Right hindlimb (tissue), 1 donor: ENCODE results near the gene MAPKAP1.

Experiments used
- DNase-seq: peaks from one replicate; pipeline ENCODE4 v3.0.0-alpha.2; 2018

Gene MAPKAP1

DNA sequence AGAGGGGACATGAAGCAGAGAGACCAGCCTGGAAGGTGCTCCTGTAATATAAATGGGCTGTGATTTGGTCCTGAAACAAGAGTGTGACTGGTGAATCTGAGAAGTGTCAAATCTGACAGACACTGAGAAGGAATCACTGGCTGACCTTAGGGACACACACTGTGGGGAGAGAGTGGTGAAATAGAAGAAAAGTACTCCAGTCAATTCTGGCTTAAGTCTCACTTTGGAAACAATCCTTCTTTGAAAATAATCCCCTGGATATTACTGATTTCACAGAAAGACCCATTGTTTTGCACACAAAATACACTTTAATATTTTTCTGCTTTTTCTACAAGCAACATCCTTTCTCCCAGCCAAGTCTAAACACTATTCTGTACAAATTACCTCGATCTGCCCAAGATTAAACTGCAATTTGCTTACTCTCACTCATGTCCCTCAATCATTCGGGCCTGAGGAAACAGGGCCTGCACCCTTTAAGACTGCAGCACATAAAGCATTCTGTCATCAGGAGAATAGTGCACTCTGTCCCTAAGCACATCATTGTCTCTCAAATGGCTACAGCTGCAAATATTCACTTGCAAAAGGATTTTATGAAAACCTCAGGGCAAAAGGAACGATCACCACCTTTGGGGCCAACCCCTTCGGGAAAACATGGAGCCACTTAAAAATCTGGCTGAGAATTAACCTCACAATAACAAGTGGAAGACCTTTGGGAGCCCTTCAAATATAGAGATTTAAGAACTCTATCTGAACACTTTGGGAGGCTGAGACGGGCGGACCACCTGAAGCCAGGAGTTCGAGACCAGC, 68.6 kb downstream of the MAPKAP1 start:
- DNase-seq: no peak

DNA sequence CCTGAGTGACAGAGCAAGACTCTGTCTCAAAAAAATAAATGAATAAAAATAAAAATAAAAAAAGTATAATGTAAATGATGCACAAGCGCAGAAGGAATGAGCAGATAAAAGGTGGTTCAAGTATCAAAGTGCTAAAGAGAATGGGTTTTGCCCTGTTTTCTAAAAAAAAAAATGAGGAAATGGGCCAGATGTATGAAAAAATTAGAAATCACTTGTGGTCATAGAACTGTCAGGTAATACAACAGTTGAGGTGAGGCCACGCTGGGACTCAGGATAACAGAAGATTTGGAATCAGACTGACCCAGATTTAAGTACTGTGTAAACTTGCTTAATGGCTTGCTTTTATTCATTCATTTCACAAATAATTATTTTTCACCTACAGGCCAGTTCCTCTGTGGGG, 69.8 kb downstream of the MAPKAP1 start:
- no peak for DNase-seq

DNA sequence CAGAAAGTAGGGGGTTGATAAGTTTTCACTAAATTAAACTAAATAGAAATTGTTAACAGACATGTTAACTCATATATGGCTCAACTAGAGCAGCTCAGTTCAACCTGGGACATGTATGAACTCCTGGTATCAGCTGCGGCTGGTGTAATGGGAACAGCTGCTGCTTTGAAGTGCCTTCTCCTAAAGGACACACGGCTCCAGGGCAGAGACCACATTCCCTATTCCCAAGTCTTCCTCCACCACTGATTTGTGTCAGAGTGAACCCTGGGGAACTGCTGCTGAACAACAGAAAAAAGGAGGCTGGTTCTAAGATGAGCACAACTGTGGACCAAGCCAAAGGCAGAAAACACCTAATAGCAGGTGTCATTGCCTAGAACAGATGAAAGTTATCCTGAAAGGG, 71.1 kb downstream of the MAPKAP1 start:
- no peak for DNase-seq

GRCh38 chr9:125634040-125634717, 72.8 kb downstream of the MAPKAP1 start:
- no peak for DNase-seq

DNA sequence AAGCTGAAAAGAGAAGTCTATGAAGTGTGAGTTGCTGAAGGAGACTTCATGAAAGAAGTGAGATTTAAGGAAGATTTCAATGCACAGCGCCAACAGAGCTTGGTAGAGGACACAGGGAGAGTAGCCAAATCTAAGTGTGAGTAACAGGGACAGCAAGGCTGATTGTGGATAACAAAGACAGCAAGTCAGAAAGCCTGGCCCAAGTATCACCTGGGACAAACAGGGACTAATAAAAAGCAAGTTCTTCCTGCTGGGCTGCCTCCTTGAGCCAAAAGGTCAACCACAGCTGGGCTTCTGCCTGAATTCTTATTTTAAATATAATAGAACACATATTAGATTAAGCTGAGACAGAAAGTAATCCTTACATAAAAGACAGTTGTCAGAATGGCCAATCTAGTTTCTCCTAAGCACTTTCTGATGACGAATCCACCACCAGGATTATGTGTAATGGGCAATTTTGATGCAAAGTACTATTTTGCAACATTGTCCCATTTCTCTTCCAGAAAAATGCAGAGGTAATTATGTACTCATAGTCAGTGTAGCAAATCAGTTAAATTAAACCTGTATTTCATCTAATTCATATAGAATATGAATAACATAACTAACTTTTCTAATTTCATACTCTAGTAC, 73.8 kb downstream of the MAPKAP1 start:
- no peak for DNase-seq

- no peak for DNase-seq
Observed at GRCh38 chr9:125632321-125633115, 74.5 kb downstream of the MAPKAP1 start.

GRCh38 chr9:125631391-125632085, 75.5 kb downstream of the MAPKAP1 start:
- no peak for DNase-seq

- no peak for DNase-seq
Observed at GRCh38 chr9:125630436-125630835, 76.6 kb downstream of the MAPKAP1 start.

DNA sequence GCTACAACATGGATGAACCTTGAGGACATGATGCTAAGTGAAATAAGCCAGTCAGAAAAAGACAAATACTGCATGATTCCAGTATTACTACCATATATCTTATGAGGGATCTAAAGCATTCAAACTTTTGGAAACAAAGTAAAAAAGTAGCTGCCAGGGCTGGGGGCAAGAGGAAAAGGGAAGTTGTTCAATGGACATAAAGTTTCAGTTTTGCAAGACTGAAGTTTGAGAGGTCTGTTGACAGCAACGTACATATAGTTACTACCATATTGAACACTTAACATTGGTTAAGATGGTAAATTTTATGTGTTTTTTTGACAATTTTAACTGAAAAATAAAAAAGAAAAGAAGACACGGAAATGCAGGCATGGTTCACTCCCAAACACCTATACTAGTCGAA, 77.6 kb downstream of the MAPKAP1 start:
- DNase-seq: no peak

GRCh38 chr9:125626187-125626586, 80.8 kb downstream of the MAPKAP1 start:
- no peak for DNase-seq

GRCh38 chr9:125621170-125621569, 85.8 kb downstream of the MAPKAP1 start:
- DNase-seq: no peak

DNA sequence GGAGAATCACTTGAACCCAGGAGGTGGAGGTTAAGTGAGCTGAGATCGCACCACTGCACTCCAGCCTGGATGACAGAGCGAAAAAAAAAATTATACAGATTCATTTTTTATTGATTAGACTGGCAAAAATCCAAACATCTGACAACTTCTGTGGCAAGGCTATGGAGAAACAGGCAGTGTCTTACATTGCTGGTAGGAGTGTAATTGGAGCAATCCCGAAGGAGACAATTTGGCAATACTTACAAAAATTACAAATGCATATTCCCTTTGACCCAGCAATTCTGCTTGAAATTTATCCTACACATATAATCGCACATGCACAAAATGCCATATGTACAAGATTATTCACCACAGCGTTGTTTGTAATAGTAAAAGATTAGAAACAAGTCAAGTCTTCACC, 86.8 kb downstream of the MAPKAP1 start:
- no peak for DNase-seq

DNA sequence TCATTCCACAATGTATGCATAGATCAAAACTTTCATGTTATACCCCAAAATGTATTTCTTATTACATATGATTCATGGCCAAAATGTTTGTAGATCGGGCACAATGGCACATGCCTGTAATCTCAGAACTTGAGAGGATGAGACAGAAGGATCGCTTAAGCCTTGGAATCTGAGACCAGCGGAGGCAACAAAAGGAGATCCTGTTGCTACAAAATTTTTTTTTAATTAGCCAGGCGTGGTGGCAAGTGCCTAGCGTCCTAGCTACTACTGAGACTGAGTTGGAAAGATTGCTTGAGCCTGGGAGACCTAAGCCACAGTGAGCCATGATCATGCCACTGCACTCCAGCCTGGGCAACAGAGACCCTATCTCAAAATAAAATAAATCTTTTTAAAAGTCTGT, 89.9 kb downstream of the MAPKAP1 start:
- DNase-seq: no peak

- DNase-seq: no peak
Observed at GRCh38 chr9:125613141-125613540, 93.9 kb downstream of the MAPKAP1 start.

GRCh38 chr9:125612616-125613015, 94.4 kb downstream of the MAPKAP1 start:
- no peak for DNase-seq

DNA sequence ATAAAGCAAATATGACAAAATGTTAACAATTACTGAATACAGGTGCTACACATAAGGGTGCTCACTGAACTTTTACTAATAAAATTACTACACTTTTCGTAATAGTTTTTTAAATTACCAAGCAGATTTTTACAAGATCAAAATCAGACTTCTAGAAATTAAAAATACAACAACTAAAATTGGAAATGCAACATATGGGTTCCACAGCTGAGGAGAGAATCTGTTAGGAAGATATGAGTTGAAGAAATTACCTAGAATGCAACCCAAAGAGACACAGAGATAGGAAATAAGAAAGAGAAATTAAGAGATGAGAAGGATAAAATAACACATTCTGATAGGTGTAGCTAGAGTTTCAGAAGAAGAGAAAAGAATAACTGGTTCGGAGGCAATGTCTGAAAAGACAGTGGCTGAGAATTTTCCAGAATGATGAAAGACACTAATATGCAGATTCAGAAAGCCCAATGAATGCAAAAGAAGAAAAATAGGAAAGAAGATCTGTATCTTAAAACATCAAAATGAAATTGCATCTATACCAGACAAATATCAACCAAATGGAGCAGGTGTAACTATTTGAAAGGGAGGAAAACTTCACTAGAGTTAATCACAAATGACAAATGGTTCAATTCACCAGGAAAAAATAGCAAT, 95.8 kb downstream of the MAPKAP1 start:
- DNase-seq: no peak

- DNase-seq: no peak
Observed at GRCh38 chr9:125609744-125610143, 97.3 kb downstream of the MAPKAP1 start.

GRCh38 chr9:125608489-125609224, 98.4 kb downstream of the MAPKAP1 start:
- DNase-seq: no peak

DNA sequence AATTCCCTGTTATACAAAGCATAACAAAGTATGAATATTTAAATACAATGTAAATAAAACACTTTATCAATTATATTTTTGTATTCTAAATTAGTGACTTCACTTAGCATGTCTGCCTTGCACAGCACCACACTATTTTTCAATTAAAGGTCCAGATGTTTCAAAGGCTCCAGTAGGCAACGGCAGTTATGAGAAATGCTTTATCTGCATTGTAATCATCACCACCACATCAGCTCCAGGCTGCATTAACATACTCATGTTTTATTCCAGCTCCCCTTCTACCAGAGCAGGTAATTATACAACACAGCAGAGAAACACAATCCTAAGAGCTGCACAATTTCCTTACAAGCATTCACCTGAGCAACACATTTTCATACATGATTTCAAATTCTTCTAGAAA, 102.8 kb downstream of the MAPKAP1 start:
- no peak for DNase-seq

GRCh38 chr9:125603478-125604021, 103.5 kb downstream of the MAPKAP1 start:
- DNase-seq: no peak

- DNase-seq: no peak
Observed at GRCh38 chr9:125601961-125602360, 105.0 kb downstream of the MAPKAP1 start.
